Measurements from ENCODE around the gene ARMH4.

GRCh38 chr14:58014778-58015177 lies 137.2 kb downstream of the ARMH4 start:
- TF ChIP-seq CTCF (IDR thresholded peaks at IDR 0.05), result no peak
- TF ChIP-seq POLR2A (IDR thresholded peaks at IDR 0.05), result no peak

Measured in sigmoid colon (tissue), 3 donors.